Frontal cortex (tissue), 4 donors: ENCODE results near the gene OSBPL3. TPM values are rescaled to one million over a fixed set of nuclear protein-coding genes. Genes with fewer than 3 reads are reported as not detected.

Source experiments
- DNase-seq, 2 donors: peaks; one replicate each; pipeline ENCODE4 v3.0.0; 2012; ENCODE audit warnings: low spot score in 2 of 2
- FAIRE-seq: peaks from 2 replicates; lab custom pipeline; 2012; peaks lifted over from hg19 to GRCh38; lab: Jason Lieb, UNC
- total RNA-seq: library from RNA; depleted of rRNA; stranded (reverse); fragments of >200 nt; gene quantifications from one replicate; pipeline ENCODE4 v1.2.3, GENCODE V29; 2014
- donor health status: control.
- donor health status: control.
- donor health status: control.

The OSBPL3 gene
- total RNA-seq, 1 donor from 2014 or later, result 4.5 TPM

DNA sequence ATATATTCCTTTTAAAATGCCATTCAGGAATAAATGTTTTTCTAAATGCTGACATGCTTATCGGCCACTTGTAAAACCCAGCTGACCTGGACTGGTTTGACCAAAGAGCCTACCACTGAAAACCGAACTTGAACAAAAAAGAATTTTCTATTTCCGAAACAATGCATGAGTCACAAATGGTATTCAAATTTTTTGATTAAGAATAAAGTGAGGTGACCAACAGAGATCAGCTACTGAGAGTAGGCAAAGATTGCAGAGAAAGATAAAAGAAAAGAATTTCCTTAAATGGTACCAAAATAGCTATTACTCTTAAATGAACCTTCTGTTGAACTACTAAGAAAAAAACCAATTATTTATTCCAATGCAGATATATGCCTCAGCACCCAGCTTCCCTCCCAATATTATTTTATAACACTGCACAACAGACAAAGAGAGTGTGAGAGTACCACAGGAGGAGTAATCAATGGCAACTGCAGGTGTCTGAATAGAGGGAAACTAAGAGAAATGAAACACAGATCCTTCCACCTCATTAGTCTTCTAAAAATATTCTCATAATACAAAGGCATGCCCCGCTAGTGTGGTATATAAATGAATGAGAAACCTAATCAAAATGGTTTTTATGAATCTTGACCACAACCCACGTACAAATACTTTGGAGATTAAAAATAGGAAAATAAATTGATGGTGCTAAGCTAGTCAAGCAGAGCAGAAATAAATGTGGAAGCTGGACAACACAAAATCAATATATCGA lies 20.1 kb downstream of the OSBPL3 start:
- no peak for DNase-seq
- FAIRE-seq, result no peak

DNA sequence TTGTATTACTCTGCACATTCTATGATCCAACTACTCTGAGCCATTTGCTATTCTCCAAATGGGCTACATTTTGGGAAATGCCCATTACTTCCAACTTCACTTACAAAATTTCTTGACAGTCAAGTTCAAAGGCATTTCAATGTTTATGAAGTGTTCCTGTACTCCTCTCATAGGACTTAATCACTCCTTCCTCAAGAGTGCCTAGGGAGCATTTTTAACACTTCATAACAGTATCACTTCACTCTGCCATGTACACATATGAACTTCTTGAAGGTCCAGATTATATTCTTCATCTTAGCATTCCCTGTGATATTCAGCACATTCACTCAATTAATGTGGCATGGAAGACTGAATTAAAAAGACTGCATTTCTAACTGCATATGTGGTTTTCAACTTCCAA lies 21.6 kb downstream of the OSBPL3 start:
- FAIRE-seq, result no peak
- no peak for DNase-seq

DNA sequence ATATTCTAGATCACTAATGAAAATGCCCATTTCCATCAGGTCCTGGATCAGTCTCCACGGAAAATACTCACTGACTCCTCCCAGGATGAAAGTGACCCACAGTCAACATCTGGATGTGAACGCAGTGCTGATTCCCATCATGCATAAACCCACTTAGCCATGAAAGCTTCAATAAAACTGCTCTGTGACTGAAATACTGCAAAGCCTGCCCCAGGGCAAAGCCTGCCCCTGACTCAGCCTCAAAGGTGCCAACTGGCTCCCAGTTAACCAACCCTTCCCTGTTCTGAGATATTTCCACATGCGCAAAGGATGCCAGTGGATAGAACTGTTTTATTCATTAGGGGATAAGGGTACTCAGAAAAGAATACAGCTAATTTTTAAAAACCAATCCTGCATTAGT lies 24.0 kb downstream of the OSBPL3 start:
- DNase-seq (no peak), FAIRE-seq (no peak)

GRCh38 chr7:24955313-24955712 lies 24.7 kb downstream of the OSBPL3 start:
- DNase-seq (no peak), FAIRE-seq (no peak)

DNA sequence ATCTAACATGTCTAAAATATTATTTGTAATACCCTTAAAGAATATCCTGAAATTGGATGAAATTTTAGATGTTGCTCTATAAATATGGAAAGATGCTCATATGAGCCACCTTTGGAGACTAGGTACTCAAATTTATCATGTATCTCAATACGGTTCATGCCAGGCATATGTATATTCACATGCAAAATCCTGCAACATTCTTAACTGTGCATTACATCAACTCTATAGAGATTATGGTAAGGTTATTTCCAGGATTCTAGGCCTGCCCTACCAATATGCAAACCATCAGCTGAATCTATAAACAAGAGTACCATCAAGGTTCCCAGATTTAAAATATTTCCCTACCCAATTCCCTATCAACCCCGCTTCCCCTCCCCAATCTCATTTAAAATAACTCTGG lies 27.5 kb downstream of the OSBPL3 start:
- no peak for FAIRE-seq
- DNase-seq, result no peak

GRCh38 chr7:24951441-24951980 lies 28.5 kb downstream of the OSBPL3 start:
- FAIRE-seq (no peak), DNase-seq (no peak)

DNA sequence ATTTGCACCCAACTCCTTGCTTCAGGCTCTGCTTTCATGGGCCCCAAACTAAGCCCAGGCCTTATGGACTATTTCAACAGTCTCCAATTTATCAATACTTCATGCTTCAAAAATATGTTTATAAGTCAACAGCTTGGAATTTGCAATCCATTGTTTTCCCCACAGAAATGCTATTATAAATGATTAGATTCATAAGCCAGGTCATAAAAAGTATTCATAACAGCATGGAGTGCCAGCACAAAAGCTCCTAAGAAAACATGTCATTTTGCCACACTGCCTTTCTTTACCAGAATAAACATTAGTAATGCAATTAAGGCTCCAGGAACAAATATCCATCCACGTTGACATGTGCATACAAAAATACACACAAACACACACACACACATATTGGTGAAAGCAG lies 30.1 kb downstream of the OSBPL3 start:
- DNase-seq (no peak), FAIRE-seq (no peak)

DNA sequence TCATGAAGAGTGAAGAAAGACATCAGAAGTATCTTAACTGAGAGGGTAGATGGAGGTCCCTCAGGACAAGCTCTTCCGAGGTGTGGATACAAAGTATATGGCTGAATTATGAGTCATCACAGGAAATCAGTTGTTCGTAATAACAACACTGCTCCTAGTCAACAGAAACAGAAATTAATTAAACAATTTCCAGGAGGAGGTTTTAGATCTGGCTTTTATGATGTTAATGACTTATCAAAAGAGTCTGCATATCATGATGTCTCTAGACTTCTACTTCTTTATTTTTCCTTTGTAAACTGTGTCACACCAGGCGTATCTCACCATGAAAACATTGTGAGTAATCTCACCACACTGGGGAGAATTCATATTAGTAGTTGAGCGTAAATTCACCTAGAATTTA lies 31.2 kb downstream of the OSBPL3 start:
- no peak for DNase-seq
- FAIRE-seq, result no peak

- FAIRE-seq (no peak), DNase-seq (no peak)
Observed at GRCh38 chr7:24946467-24946866, 33.5 kb downstream of the OSBPL3 start.

DNA sequence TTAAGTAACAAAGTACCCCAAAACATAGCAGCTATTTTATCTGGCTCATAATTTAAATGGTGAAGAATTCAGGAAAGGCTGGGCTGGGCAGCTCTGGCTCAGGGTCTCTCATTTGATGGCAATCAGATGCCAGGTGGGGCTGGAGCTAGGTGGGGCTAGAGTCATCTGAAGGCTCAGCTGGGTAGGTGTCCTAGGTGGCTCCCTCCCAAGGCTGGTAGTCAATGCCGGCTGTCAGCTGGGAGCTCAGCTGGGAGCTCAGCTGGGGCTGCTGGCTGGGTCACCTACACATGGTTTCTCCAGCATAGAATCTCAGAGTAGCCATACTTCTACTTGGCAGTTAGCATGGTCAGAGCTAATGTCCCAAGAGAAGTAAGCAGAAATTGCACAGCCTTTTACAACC lies 34.1 kb downstream of the OSBPL3 start:
- DNase-seq (no peak), FAIRE-seq (no peak)

DNA sequence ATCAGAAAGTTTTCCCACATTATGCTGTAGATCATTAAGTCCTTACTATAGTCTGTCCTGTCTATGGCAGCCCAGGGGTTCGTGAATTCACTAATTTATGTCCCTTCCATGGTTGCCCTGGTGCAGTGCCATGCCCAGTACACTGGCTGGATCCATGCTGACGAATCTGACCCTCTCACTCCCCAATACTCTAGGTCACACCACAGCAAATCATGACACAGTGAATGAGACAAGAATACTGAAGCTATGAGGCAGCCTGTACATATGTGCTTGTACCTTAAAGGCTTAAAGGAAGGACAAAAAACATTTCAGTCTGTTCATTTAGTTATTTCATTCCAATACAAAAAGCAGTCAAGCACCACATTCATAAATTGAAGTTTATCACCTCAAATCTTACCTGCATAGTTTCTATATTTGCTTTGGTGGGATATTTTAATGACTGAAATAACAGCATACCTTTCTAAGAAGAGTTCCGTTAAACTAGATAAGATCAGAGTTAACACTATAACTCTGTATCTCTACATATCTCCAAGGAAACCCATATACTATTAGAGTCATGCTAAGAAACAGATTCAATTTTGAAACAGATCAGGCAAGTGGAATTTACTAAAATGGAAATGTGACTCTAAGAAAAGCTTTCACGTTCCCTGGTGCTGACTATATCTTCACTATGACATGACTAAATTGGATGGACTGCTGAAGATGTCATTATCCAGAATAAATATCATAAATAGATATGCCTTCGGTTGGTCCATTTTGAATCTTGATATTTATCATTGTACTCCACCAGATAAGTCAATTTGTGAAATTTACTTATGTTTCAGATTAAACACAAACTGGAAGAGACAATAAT lies 36.7 kb downstream of the OSBPL3 start:
- DNase-seq (no peak), FAIRE-seq (no peak)

GRCh38 chr7:24942226-24942625 lies 37.8 kb downstream of the OSBPL3 start:
- DNase-seq (no peak), FAIRE-seq (no peak)

DNA sequence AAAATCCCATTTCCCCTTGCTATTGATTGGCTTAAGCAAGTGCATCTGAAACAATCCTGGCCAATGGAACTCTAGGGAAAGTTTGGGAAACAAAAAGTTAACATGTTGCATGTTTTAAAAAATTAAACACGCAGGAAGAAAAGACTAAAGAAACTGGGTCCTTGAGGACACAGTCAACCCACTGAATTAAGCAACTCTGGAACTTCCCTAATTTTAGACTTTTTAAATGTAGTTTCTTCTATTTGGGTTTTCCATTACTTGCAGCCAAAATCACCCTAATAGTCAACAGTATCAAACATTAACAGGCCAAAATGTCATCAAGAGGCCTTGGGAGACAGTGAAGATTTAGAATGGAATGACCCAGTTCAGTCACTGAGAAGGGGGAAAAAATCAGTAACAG lies 40.6 kb downstream of the OSBPL3 start:
- no peak for FAIRE-seq
- no peak for DNase-seq

GRCh38 chr7:24936121-24936824 lies 43.7 kb downstream of the OSBPL3 start:
- FAIRE-seq, result no peak
- DNase-seq, result no peak

- no peak for FAIRE-seq
- no peak for DNase-seq
Observed at GRCh38 chr7:24933298-24933697, 46.7 kb downstream of the OSBPL3 start.

DNA sequence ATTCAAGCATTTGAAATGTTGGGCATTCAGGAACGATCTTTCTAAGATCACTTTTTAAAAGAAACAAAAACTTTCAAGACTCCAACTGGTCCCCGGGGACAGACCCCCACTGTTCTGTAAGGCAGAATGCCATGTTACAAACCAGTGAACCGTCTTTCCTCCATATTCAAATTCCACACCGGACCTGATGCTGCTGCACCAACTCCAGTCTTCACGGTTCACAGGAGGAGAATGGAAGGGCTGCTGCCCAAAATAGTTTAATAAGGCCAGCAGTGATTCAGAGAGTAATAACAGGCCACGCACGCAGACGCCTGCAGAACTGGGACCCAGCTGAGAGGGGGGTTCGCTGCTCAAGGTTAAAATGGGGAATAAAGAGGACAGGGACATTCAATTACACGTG lies 47.2 kb downstream of the OSBPL3 start:
- FAIRE-seq (no peak), DNase-seq (no peak)

DNA sequence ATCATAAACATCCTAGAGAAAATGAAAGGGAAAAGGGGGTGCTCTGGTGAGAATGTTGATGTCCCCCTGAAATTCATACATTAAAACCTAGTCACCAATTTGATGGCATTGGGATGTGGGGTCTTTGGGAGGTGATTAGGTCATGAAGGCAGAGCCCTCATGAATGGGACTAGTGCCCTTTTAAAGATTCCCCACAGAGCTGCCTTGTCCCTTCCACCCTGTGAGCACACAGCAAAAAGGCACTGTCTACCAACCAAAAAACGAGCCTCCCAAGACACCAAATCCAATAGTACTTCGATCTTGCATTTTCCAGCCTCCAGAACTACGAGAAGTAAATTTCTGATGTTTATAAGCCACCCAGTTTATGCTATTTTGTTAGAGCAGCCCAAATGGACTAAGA lies 47.6 kb downstream of the OSBPL3 start:
- no peak for FAIRE-seq

DNA sequence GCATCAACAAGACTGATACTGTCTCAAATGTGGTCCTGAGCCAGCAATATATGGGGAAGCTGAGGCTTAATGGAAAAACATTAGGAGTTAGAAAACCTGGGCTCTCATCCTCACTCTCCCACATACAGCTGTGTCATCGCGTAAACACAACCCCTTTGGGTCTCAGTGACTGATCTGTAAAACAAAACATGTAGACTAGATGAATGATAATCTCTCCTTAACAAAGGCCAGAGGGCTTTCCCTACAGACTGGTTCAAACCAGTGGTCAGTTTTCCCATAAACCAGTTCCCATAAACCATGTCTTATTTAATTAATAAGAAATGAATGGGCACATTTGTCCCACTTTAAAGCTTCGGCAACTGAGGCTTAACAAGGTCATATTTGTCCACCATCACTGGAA lies 48.1 kb downstream of the OSBPL3 start:
- no peak for FAIRE-seq
- DNase-seq, result no peak

More for the DNA sequence above, 47.6 kb downstream of the OSBPL3 start:
- no peak for DNase-seq

DNA sequence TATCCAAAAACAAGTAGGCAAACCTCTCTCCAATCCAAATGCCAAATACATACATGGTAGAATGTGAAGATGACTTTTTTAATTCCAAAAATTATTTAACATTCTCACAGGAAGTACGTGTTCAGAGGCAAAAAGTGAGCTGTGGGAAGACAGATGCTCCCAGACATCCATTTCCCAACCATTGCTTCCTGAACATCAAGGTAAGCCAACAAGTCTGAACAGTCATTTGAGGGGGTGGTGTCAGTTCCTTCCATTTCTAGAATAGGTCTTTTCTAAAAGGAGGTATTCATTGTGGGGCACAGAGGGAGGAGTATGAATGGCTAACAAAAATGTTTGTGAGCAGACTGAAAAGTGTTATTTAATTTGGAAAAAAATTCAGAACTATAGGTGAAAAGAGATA lies 49.1 kb downstream of the OSBPL3 start:
- FAIRE-seq, result no peak
- DNase-seq, result no peak
